OCI-LY7 (cell line): ENCODE measurements around the gene DEPP1.

ENCODE experiments used
- EZH2phosphoT487 ChIP-seq: fragments of 200-600 bp; sonication (generic); IDR thresholded peaks from 2 replicates; pipeline ENCODE4 v1.6.1; 2018; ENCODE audit warnings: low read depth, borderline replicate concordance, mild to moderate bottlenecking, mixed run types, antibody characterized with exemption, low read length, moderate library complexity, mixed read lengths
- TF ChIP-seq, protein P1 (sequence below): fragments of 200-600 bp; sonication (generic); conservative IDR thresholded peaks from 2 replicates; pipeline ENCODE4 v1.5.1; 2014; ENCODE audit warnings: mild to moderate bottlenecking, antibody characterized with exemption, low read length, moderate library complexity, mixed read lengths

DNA sequence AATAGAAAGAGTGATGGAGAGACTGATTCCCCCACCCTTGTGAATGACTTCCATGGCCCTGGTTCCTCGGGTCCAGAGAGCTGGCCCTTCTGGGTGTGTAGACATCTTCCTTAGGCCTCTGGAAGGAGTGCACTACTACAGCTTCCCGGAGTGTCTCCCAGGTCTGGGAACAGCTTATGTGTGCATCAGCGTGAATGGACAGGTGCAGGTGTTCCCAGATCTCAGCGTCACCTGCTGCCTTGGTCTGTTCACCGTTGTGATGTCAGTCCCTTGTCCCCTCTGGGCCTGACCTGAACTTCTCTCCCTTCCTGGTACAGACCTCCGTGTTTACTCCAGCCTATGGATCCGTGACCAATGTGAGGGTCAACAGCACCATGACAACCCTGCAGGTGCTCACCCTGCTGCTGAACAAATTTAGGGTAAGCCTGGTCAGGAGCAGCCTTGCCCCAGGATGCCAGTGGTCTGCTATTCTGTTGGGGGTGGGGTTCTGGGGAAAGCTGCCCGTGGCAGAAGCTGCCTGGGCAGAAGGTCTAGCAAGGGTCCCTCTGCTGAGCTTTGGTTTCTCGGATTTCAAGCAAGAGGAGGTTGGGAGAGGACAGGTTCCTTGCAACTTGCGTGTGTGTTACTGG, 10.5 kb upstream of the DEPP1 start:
- TF ChIP-seq, protein P1, sequence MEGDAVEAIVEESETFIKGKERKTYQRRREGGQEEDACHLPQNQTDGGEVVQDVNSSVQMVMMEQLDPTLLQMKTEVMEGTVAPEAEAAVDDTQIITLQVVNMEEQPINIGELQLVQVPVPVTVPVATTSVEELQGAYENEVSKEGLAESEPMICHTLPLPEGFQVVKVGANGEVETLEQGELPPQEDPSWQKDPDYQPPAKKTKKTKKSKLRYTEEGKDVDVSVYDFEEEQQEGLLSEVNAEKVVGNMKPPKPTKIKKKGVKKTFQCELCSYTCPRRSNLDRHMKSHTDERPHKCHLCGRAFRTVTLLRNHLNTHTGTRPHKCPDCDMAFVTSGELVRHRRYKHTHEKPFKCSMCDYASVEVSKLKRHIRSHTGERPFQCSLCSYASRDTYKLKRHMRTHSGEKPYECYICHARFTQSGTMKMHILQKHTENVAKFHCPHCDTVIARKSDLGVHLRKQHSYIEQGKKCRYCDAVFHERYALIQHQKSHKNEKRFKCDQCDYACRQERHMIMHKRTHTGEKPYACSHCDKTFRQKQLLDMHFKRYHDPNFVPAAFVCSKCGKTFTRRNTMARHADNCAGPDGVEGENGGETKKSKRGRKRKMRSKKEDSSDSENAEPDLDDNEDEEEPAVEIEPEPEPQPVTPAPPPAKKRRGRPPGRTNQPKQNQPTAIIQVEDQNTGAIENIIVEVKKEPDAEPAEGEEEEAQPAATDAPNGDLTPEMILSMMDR = no peak
- no peak for TF ChIP-seq EZH2phosphoT487
